ENCODE results near the gene IFNA7.
"Not testable (repeated sequence)": the region's sequence is repeated elsewhere in the genome, so short reads cannot be mapped to it uniquely, and the experiment has no call there.

- not testable (repeated sequence) for TF ChIP-seq POLR2A (IDR thresholded peaks at IDR 0.05; ENCODE audit: low read length); REST (IDR thresholded peaks at IDR 0.05)
Observed at GRCh38 chr9:21236360-21236714, 34.3 kb upstream of the IFNA7 start.
